Fibroblast of lung (primary cell): ENCODE results near the gene SLC19A3. TPM values are rescaled to one million over a fixed set of nuclear protein-coding genes. Genes with fewer than 3 reads are reported as not detected.

ENCODE experiments used
- DNase-seq, 2 donors: peaks; one replicate each; pipeline versions ENCODE4 v3.0.0 to v3.0.0-alpha.2; 2010; ENCODE audit warnings: low read depth in 2 of 2
- H2AFZ ChIP-seq: 2 replicates; pipeline ENCODE4 v1.5.1; 2012; ENCODE audit warnings: low read length, control low read depth, inconsistent platforms
- H3K27ac ChIP-seq: 2 replicates; pipeline ENCODE4 v1.5.1; 2011; ENCODE audit warnings: low read length, control low read depth; ENCODE audit not compliant: insufficient read depth
- H3K27me3 ChIP-seq: 2 replicates; pipeline ENCODE4 v1.5.1; 2011; ENCODE audit warnings: mild to moderate bottlenecking, low read length; ENCODE audit not compliant: control insufficient read depth, insufficient read depth
- H3K36me3 ChIP-seq: 2 replicates; pipeline ENCODE4 v1.5.1; 2011; ENCODE audit warnings: low read length; ENCODE audit not compliant: control insufficient read depth, insufficient read depth
- H3K4me1 ChIP-seq: 2 replicates; pipeline ENCODE4 v1.5.1; 2011; ENCODE audit warnings: low read length; ENCODE audit not compliant: control insufficient read depth, insufficient read depth; ENCODE audit errors: extremely low read depth
- H3K4me2 ChIP-seq: 2 replicates; pipeline ENCODE4 v1.5.1; 2011; ENCODE audit warnings: low read length, control low read depth; ENCODE audit not compliant: insufficient read depth; ENCODE audit errors: extremely low read depth
- H3K4me3 ChIP-seq, 4 experiments: fragments of 200-600 bp in 1 of 4; sonication (generic) in 1 of 4; replicated peaks in 1 of 4; 2 replicates each; pipeline ENCODE4 v1.5.1; 2011 to 2016; ENCODE audit warnings: low read length in 4 of 4, low read depth in 3 of 4, mild to moderate bottlenecking in 3 of 4, control low read depth in 2 of 4, inconsistent platforms in 1 of 4, mixed read lengths in 1 of 4; ENCODE audit not compliant: insufficient read depth in 1 of 4; ENCODE audit errors: control extremely low read depth in 1 of 4
- H3K79me2 ChIP-seq: 2 replicates; pipeline ENCODE4 v1.5.1; 2012; ENCODE audit warnings: mild to moderate bottlenecking, low read length, inconsistent platforms; ENCODE audit not compliant: control insufficient read depth, insufficient read depth
- H3K9ac ChIP-seq: 2 replicates; pipeline ENCODE4 v1.5.1; 2011; ENCODE audit warnings: mild to moderate bottlenecking, low read length, control low read depth; ENCODE audit not compliant: insufficient read depth
- H3K9me3 ChIP-seq: 2 replicates; pipeline ENCODE4 v1.5.1; 2012; ENCODE audit warnings: low read depth, low read length; ENCODE audit not compliant: control insufficient read depth, insufficient read depth
- H4K20me1 ChIP-seq: 2 replicates; pipeline ENCODE4 v1.5.1; 2011; ENCODE audit warnings: low read length; ENCODE audit not compliant: control insufficient read depth, insufficient read depth; ENCODE audit errors: extremely low read depth
- CTCF ChIP-seq, 2 donors: IDR thresholded peaks in 1 of 2; conservative IDR thresholded peaks in 1 of 2; 1 replicate in 1 of 2; 2 replicates in 1 of 2; pipeline ENCODE4 v1.5.1; 2011 to 2012; ENCODE audit warnings: low read length in 2 of 2, control low read depth in 1 of 2, inconsistent platforms in 1 of 2, low read depth in 1 of 2, mild to moderate bottlenecking in 1 of 2
- EZH2 ChIP-seq: IDR thresholded peaks from 2 replicates; pipeline ENCODE4 v1.5.1; 2012; ENCODE audit warnings: low read length, control low read depth, mild to moderate bottlenecking; ENCODE audit errors: missing control alignments
- polyA plus RNA-seq, 2 donors: library from polyadenylated mRNA; depleted of rRNA in 1 of 2; stranded (reverse) in 1 of 2; unstranded in 1 of 2; fragments of >200 nt; gene quantifications; 2 replicates each; pipeline ENCODE4 v1.2.1, GENCODE V29; 2011 to 2012; ENCODE audit warnings: missing spikeins in 1 of 2
- total RNA-seq: library from RNA; depleted of rRNA; stranded (reverse); fragments of >200 nt; gene quantifications from 2 replicates; pipeline ENCODE4 v1.2.1, GENCODE V29; 2014

SLC19A3 gene
- total and polyA plus RNA-seq, 2 donors (not counting 1 experiment from before 2014, with no cell fraction given) = 0.11 to 0.17 TPM

DNA sequence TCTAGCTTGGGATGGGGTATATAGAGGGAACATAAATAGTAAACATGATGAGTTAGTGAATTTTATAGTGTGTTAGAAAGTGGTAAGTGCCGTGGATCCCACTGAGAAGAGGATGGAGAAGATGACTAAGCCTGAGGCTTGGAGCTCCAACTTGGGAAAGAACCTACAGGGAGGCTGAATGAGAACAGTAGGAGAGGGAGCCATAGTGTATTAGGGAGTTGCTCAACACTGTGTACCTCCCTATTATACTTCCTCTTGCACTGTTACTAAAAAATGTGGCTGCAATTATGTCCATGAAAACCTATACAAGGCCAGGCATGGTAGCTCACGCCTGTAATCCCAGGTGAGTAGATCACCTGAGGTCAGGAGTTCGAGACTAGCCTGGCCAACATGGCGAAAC is 2.9 kb upstream of the SLC19A3 start:
- Histone ChIP-seq H3K27ac (no peak overlapping the region), H3K27me3 (no peaks in the 10 kb centered on the region), H4K20me1 (no peaks in the 10 kb centered on the region), H3K9me3 (no peaks in the 10 kb centered on the region), H2AFZ (no peak overlapping the region), H3K4me1 (no peaks in the 10 kb centered on the region), H3K9ac (no peak overlapping the region), H3K79me2 (no peaks in the 10 kb centered on the region), H3K4me3 (no peak overlapping the region), H3K36me3 (no peaks in the 10 kb centered on the region), H3K4me2 (no peak overlapping the region)
- no peak for TF ChIP-seq EZH2
- no peak for TF ChIP-seq CTCF (conservative IDR thresholded peaks at IDR 0.05 in 1 of 2, IDR thresholded peaks at IDR 0.05 in 1 of 2; ENCODE audit: low read depth in 1 of 2, low read length in 2 of 2)
- no peak for DNase-seq

GRCh38 chr2:227719641-227720040 is 1.8 kb upstream of the SLC19A3 start:
- Histone ChIP-seq H3K79me2 (no peaks in the 10 kb centered on the region), H3K4me2 (no peak overlapping the region), H3K9me3 (no peaks in the 10 kb centered on the region), H3K4me3 (no peak overlapping the region), H2AFZ (no peak overlapping the region), H3K27me3 (no peaks in the 10 kb centered on the region), H3K27ac (no peak overlapping the region), H4K20me1 (no peaks in the 10 kb centered on the region), H3K36me3 (no peaks in the 10 kb centered on the region), H3K9ac (no peak overlapping the region), H3K4me1 (no peaks in the 10 kb centered on the region)
- TF ChIP-seq CTCF (conservative IDR thresholded peaks at IDR 0.05 in 1 of 2, IDR thresholded peaks at IDR 0.05 in 1 of 2; ENCODE audit: low read depth in 1 of 2, low read length in 2 of 2) (no peak), EZH2 (no peak)
- DNase-seq = no peak

DNA sequence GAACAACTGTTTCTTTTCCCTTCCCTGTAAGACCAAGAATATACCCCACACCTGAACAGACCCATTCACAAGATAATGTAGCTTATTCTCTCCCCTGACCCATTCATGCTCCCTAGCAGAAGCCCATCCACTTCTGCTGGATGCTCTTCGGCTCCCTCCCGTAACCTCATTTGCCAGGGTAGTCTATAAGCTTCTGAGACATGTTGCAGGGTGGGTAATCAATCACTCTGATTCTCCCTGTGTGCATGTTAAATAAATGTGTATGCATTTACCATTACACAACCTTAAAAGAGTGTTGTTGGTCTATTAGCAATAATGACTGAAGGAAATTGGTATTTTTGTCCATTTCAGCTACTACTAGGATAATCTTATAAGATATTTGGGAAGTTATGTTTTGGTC is 1.3 kb downstream of the SLC19A3 start:
- no peak overlapping the region for H3K4me2 ChIP-seq
- no peaks in the 10 kb centered on the region for H3K36me3 ChIP-seq
- no peak for DNase-seq
- TF ChIP-seq CTCF (conservative IDR thresholded peaks at IDR 0.05 in 1 of 2, IDR thresholded peaks at IDR 0.05 in 1 of 2; ENCODE audit: low read depth in 1 of 2, low read length in 2 of 2) = no peak
- H3K27me3 ChIP-seq = no peaks in the 10 kb centered on the region
- no peak overlapping the region for H3K9ac ChIP-seq
- no peaks in the 10 kb centered on the region for H4K20me1 ChIP-seq
- H3K4me1 ChIP-seq = no peaks in the 10 kb centered on the region
- no peak overlapping the region for H3K4me3 ChIP-seq
- H2AFZ ChIP-seq = no peak overlapping the region
- no peaks in the 10 kb centered on the region for H3K79me2 ChIP-seq
- H3K27ac ChIP-seq = no peak overlapping the region
- H3K9me3 ChIP-seq = no peaks in the 10 kb centered on the region
